HL-60/S4 (cell line): ENCODE measurements around the gene SHROOM3.

ENCODE experiments used
- in situ Hi-C: fragments of 300-500 bp; cut with MboI; formaldehyde crosslinking; loops from 2 replicates; pipeline ENCODE4 v1.14.3; 2022; ENCODE audit warnings: low sequenced_read_pairs

SHROOM3 gene

DNA sequence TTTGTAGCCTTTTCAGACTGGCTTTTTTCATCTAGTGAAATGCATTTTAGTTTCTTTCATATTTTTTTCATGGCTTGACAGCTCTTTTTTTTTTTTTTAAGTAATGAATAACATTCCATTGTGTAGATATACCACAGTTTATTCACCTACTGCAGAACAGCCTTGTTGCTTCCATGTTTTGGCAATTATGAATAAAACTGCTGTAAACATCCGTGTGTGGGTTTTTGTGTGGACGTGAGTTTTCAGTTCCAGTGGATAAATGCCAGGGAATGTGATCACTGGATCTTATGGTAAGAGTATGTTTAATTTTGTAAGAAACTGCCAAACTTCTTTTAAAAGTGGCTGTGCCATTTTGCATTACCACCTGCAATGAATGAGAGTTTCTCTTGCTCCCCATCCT lies 302.2 kb downstream of the SHROOM3 start:
- in situ Hi-C loops = no loop called here

DNA sequence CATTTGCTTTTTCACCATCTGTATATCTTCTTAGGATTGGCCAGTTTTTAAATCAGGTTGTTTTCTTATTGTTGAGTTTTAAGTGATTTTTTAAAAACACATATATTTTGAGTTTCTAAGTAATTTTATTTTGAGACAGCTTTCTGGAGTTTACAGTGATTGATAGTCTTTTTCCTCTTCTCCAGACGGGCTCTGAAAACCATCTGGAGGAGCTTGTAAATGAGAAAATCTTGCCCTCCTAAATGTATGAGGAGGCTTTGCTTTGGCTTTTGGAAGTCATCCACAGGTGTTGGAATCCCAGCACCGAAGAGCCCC lies 302.7 kb downstream of the SHROOM3 start:
- in situ Hi-C loops = no loop called here

DNA sequence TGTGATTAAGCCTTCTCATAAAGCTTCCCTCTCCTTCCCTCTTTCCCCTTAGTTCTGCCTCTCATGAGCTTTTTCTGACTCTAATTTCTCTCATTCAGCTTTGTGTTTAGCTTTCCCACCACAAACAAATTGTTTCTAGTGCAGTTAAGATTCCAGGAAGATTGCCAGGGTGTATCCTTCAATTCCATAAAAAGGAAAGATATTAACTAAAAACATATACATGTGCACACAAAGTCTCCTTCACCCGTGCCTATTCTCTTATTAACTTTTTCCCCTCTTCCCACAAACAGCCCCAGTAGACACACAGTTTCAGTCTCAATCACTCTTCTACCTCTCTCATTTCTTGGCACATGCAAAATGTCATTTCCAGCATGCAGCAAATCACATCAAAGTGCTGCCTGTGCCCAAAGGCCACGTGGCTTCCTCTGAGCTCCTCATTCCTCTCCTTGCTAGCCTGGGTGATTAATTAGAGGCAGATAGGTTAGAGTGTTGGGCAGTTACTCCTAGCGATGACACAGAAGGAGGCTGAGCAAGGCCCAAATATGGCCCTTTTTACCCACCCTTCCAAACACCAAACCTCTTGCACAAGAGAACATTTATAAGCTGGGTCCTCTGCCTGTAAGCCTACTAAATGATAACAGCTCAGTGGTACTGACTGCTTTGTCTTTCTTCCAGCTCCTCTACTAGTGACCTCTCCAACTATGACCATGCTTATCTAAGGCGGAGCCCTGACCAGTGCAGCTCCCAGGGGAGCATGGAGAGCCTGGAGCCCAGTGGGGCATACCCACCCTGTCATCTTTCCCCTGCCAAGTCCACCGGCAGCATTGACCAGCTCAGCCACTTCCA lies 303.3 kb downstream of the SHROOM3 start:
- in situ Hi-C loops = no loop called here

DNA sequence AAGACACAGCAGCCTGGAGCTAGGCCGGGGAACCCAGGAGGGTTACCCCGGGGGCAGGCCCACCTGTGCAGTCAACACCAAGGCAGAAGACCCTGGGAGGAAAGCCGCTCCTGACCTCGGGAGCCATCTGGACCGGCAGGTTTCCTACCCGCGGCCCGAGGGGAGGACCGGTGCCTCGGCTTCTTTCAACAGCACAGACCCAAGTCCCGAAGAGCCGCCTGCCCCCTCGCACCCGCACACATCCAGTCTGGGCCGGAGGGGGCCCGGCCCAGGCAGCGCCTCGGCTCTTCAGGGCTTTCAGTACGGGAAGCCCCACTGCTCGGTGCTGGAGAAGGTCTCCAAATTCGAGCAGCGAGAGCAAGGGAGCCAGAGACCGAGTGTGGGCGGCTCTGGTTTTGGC lies 305.2 kb downstream of the SHROOM3 start:
- in situ Hi-C loops = no loop called here

DNA sequence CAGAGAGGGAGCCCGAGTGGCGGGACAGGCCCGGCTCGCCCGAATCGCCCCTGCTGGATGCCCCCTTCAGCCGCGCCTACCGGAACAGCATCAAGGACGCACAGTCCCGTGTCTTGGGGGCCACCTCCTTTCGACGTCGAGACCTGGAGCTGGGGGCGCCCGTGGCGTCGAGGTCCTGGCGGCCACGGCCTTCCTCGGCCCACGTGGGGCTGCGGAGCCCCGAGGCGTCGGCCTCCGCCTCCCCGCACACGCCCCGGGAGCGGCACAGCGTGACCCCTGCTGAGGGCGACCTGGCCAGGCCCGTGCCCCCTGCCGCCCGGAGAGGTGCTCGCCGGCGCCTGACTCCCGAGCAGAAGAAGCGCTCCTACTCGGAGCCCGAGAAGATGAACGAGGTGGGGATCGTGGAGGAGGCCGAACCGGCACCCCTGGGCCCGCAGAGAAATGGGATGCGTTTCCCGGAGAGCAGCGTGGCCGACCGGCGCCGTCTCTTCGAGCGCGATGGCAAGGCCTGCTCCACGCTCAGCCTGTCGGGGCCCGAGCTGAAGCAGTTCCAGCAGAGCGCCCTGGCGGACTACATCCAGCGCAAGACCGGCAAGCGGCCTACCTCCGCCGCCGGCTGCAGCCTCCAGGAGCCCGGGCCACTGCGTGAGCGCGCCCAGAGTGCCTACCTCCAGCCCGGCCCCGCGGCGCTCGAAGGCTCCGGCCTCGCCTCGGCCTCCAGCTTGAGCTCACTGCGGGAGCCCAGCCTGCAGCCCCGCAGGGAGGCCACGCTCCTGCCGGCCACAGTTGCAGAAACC lies 306.0 kb downstream of the SHROOM3 start:
- in situ Hi-C loops = no loop called here

DNA sequence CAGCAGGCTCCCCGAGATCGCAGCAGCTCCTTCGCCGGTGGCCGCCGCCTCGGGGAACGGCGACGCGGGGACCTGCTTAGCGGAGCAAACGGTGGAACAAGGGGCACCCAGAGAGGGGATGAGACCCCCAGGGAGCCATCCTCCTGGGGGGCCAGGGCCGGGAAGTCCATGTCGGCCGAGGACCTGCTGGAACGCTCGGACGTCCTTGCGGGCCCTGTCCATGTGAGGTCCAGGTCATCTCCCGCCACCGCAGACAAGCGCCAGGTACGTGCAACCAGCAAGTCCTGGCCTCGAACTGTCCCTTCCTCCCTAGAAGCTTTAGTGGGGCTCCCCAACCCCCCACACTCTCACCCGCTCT lies 306.6 kb downstream of the SHROOM3 start:
- in situ Hi-C loops = no loop called here

DNA sequence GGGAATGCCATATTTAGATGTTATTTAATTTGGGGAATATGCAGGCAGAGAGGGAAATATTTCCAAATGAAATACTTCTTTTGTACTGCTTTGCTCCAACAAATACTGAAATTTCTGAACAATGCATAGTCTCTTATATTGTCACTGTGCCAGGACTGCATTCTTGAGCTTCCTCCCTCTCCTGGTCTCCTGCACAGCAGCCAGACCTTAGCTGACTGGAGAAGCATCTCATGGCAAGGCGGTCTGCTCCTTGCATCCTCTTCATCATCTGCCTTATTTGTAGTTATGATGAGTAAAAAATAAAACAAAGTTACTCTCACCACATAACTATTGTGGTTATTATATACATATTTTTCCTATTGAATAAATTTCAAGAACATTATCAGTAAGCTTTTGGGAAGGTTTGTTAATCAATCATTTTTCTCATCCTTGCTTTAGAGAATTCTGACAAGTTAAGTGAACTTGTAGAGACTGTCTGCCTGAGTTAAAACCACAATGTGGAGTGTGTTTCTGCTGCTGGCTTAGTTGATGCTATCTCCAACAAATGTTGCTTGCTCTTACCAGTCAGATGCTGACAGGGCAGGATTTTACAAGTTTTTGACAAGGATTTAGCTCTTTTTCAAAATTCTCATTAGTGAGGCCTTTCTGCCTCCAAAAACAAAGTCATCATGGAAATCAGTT lies 309.4 kb downstream of the SHROOM3 start:
- in situ Hi-C loops = no loop called here

DNA sequence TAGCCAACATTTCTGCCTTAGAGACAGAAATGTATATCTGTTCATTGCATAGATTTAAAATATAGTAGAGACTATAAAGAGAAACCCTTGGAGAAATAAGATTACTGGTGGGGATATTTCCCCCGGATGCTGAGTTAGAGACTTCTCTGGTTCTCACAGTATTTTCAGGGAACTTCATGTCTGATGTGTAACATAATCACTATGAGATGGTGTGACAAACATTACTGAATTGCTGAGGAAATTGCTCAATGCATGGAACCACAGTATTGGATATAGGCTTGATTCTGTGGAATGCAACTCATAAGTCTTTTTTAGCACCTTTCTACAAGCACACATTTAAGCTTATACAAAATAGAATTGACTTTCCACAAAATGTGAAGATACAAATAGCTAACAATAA lies 310.2 kb downstream of the SHROOM3 start:
- in situ Hi-C loops = no loop called here

DNA sequence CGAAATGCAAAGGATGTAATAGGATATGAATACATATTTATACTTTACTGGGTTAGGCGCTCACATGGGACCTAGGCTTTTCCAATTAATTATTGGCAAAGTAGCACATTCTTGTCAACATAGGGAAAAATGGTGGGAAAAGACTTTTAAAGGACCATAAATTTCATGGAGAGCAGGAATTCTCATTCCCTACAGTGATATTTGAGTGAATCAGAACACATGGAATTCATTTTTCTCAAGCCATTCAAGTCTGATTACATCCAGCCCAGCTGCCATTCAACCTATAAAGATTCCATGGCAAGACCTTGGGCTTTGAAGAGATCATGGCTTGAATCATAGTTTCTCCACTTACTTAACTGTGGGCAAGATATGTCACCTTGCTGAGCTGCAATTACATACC lies 312.5 kb downstream of the SHROOM3 start:
- in situ Hi-C loops = no loop called here

DNA sequence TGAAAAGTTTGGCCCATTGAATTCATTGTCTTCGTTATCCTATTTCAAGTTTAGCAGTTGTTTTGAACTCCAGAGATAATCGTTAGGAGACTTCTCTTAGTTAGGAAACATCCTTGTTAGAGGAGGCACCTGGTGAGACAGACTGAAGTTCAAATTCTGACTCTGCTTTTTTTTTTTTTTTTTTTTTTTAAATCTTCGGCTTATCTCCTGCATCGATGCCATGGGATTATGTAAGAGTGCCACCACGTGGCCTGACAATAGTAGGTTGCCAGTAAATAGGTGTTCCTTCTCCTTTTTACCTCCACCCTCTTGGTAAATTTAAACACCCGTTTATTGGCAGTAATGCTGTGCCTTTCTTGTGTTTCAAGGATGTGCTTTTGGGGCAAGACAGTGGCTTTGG lies 313.6 kb downstream of the SHROOM3 start:
- in situ Hi-C loops = no loop called here

DNA sequence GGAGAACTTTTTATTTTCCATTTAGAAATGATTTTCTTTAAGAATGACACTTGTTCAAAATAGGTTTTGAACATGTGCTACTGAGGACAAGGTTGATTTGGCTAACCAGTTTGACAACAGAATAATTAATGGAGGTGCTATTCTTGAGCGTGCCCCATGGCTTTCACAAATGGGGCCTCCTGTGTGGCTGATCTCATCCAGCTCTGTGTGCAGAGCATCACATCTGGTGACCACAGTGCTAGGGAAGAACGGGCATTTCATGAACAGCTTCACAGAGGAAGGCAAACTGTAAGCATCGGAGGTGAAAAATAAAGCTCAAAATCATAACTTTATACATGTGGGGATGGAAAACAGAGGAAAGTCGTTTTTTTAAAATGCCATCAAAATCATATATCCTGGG lies 314.3 kb downstream of the SHROOM3 start:
- in situ Hi-C loops = no loop called here

DNA sequence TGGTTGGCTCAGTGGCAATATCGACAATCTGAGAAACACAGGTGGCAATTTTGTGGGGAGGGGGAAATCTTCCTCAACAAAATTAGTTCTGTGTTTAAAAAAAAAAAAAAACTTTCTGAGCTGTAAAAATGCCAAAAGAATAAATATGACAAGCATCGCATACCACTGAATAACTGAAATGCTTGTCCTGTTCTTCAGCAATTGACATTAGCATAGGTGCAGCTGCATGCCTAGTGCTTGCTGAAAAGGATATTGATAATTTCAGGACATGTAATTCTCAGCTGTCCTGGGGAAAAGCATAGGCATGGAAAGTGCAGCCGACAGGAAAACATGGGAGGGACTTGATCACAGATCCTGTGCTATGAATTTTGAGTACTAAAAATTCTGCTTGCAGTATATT lies 315.7 kb downstream of the SHROOM3 start:
- in situ Hi-C loops = no loop called here

DNA sequence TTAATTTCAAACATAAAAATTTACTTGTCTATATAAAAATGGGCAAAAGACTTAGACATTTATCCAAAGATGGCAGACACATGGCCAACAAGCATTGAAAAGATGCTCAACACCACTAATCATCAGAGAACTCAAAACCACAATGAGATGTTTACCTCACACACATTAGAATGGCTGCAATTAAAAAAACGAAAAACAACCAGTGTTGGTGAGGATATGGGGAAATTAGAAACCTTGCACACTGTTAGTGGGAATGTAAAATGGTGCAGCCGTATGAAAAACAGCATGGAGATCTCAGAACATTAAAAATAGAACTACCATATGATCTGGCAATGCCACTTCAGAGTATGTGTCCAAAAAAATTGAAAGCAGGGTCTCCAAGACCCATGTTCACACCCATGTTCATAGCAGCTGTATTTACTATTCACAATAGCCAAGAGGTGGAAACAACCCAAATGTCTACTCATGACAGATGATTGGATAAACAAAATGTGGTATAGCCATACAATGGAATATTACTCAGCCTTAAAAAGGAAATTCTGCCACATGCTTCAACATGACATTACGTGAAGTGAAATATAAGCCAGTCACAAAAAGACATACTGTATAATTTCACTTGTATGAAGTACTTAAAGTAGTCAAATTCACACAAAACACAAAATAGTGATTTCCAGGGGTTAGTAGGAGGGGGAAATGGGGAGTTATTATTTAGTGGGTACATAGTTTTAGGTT lies 316.7 kb downstream of the SHROOM3 start:
- in situ Hi-C loops = no loop called here

DNA sequence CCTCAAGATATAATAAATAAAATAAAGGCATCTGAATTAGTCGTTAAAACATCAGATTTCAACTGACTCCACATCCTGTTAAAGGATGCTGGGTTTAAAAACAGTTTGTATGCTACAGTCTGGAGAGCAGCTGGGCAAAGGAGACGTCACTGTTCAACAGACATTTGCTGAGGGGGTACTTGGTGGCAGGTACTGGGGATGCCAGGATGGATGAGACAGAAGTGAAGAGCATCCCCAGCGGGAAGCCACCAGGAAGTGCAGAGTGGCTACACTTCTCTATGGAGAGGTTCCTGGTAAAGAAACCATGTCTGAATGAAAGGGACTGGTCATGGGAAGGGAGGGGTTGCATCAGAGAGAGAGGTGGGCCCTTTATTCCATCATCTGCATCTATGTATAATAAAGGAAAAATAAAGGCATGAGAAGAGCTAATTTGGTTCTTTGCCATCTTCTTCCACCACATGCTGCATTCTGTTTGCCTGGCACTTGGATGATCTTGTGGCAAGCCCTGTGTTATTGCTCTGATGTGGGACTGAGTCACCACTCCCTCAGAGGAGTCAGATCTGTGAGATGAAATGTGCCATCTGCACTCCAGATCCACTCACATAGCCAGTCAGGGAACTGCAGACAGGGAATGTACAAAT lies 318.0 kb downstream of the SHROOM3 start:
- in situ Hi-C loops = no loop called here

DNA sequence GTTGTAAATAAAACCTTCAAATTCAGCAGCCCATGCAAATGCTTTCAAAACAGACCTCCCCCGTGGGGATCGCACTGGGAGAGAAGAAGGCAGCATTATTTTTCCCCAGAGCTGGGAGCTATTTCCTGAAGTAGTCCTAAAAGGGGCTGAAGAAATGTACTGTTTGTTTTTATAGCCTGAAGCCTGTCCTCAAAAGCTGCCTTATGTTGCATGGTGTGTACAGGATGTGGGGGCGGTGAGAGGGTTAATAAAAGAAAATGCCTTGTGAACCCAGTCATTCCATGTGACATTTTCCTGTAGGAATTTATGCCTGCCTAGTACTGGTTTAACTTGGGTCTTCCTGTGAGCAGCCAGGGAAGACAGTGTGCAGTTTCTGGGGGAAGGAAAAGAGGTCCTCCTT lies 318.8 kb downstream of the SHROOM3 start:
- in situ Hi-C loops = no loop called here

DNA sequence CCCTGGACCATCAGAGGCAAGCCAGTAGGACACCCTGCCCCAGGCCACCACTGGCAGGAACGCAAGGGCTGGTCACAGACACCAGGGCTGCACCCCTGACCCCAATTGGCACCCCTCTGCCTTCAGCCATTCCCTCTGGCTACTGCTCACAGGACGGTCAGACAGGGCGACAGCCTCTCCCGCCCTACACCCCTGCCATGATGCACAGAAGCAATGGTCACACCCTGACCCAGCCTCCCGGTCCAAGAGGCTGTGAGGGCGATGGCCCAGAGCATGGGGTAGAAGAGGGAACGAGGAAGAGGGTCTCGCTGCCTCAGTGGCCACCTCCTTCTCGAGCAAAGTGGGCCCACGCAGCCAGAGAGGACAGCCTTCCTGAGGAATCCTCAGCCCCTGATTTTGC lies 319.4 kb downstream of the SHROOM3 start:
- in situ Hi-C loops = no loop called here

DNA sequence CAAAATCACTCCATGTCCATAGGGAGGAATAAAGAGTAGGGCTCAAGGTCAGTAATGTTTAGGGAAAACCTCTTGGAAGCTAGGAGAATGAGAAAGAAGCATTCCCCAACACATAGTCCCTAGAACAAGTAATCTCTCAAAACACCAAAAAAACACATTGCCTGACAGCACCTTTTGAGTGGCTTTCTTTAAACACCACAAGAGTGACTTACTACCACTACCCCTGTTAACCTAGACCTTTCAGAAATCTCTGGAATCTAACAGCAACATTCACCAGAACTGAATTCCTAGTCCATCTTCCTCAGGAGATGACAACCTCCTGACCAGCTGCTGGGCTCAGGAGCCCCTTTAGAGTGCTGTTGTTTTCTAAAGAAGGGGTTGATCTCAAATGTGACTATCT lies 320.7 kb downstream of the SHROOM3 start:
- in situ Hi-C loops = no loop called here

DNA sequence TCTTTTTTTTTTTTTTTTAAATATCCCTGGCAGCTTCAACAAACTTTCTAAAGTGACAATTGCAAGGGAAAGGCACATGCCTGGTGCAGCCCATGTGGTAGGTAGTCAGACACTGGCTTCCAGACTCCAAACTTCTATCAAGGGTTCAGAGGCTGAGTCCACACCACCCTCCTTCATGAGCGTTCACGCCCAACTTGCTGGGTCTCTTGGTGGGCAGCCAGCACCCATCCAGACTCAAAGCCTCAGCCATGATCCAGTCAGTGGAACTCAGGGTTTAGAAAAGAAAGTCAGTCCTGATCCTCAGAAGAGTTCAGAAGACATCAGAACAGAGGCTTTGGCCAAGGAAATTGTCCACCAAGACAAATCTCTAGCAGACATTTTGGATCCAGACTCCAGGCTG lies 321.4 kb downstream of the SHROOM3 start:
- in situ Hi-C loops = no loop called here

DNA sequence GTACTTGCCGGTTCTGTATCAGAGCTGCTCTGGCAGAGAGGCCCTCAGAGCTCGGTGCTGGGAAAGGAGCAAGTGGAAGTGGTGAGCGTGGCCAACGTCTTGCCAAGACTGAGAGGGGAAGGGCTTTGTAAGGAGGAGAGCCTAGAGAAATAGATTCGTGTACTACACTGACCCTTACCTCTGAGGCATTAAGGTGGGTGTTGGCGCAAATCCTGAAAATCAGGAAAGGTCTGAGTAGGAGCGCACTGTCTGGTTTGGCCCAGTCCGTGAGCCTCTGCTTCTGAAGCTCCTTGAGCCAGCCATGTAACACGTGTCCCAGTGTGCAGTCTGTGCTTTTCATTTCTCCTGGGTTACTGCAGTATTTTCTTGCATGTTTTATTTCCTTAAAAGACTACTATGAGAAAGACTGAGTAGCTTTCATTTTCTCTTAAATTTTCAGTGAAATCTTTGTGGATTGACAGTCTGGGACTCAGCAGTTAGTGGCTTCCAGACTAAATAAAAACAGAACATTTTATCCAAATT lies 322.4 kb downstream of the SHROOM3 start:
- in situ Hi-C loops = no loop called here

DNA sequence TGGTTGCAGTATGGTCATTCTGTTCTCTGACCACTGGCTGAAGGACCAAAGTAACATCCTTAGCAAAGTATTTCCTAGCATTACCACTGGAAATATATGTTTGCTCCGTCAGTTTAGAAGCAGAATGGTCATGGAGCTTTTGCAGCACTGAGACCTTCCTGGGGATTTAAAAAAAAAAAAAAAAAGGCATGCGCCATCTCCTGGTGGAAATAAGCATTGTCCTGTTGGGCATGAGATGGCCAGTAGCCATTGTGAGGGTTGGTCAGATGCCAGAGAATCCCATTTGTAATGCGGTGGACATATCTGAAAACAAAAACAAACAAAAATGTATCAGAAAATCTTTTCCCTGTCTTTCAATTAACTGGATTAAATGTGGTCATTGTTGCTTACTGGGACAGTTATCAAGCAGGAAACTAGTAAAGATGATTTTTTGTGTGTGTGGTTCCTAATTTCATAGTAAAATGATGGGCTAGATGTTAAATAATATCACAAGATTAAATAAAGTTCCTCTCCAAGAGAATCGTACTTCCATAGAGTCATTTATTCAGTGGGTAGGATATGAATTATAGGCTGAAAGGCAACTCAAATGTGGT lies 323.4 kb downstream of the SHROOM3 start:
- in situ Hi-C loops = no loop called here
